ENCODE results near the gene CTCFL. TPM values are rescaled to one million over a fixed set of nuclear protein-coding genes. Genes with fewer than 3 reads are reported as not detected.

Gene CTCFL
- not detected for total RNA-seq

- Histone ChIP-seq H3K4me1 (no peaks in the 10 kb centered on the region), H3K27ac (no peak within 1 kb of the TSS), H3K36me3 (no peaks in the 10 kb centered on the region), H3K27me3 (no peaks in the 10 kb centered on the region), H3K4me3 (no peak within 1 kb of the TSS), H3K9me3 (no peaks in the 10 kb centered on the region)
- TF ChIP-seq POLR2A (IDR thresholded peaks at IDR 0.05): no peak
- no peak for TF ChIP-seq CTCF (IDR thresholded peaks at IDR 0.05)
- TF ChIP-seq EP300 (IDR thresholded peaks at IDR 0.05): no peak
- 84 to 86% methylated on average over 25 to 28 of the region's 43 CpGs for WGBS, 2 donors
- DNase-seq (ENCODE audit: low spot score in 2 of 2): no peak
Observed at GRCh38 chr20:57524511-57525176, at the start of gene CTCFL. Gene CTCFL, minus strand, starts transcription at chr20:57525140. Its CDS starts 935 bp downstream, at chr20:57524205.

GRCh38 chr20:57573894-57574293, 49.0 kb upstream of the CTCFL start:
- no peak for DNase-seq (ENCODE audit: low spot score in 2 of 2)
- H3K9me3 ChIP-seq: no peaks in the 10 kb centered on the region
- H3K27ac ChIP-seq: no peak overlapping the region
- H3K4me1 ChIP-seq: peaks cover 0 to 15% (median 1%) of the 10 kb centered on the region in 4 donors
- H3K27me3 ChIP-seq: peaks cover 0 to 25% of the 10 kb centered on the region in 2 donors
- no peak overlapping the region for H3K4me3 ChIP-seq
- no peak for TF ChIP-seq EP300 (IDR thresholded peaks at IDR 0.05)
- no peak for TF ChIP-seq CTCF (IDR thresholded peaks at IDR 0.05)
- TF ChIP-seq POLR2A (IDR thresholded peaks at IDR 0.05): no peak
- WGBS, 2 donors: 56 to 68% methylated on average over 5 of the region's 5 CpGs
- no peaks in the 10 kb centered on the region for H3K36me3 ChIP-seq

GRCh38 chr20:57573242-57573641, 48.3 kb upstream of the CTCFL start:
- 64 to 72% methylated on average over 12 of the region's 12 CpGs for WGBS, 2 donors
- peaks cover 0 to 23% of the 10 kb centered on the region in 2 donors for H3K27me3 ChIP-seq
- no peaks in the 10 kb centered on the region for H3K36me3 ChIP-seq
- H3K27ac ChIP-seq: no peak overlapping the region
- peaks cover 0 to 15% (median 1%) of the 10 kb centered on the region in 4 donors for H3K4me1 ChIP-seq
- H3K9me3 ChIP-seq: no peaks in the 10 kb centered on the region
- DNase-seq (ENCODE audit: low spot score in 2 of 2): no peak
- H3K4me3 ChIP-seq: no peak overlapping the region
- TF ChIP-seq EP300 (IDR thresholded peaks at IDR 0.05) (no peak), CTCF (IDR thresholded peaks at IDR 0.05) (no peak), POLR2A (IDR thresholded peaks at IDR 0.05) (no peak)

- Histone ChIP-seq H3K4me1 (peaks cover 0 to 15% (median 1%) of the 10 kb centered on the region in 4 donors), H3K9me3 (no peaks in the 10 kb centered on the region), H3K4me3 (no peak overlapping the region), H3K27me3 (peaks cover 0 to 25% of the 10 kb centered on the region in 2 donors), H3K36me3 (no peaks in the 10 kb centered on the region), H3K27ac (no peak overlapping the region)
- no peak for TF ChIP-seq CTCF (IDR thresholded peaks at IDR 0.05)
- TF ChIP-seq POLR2A (IDR thresholded peaks at IDR 0.05): no peak
- TF ChIP-seq EP300 (IDR thresholded peaks at IDR 0.05): no peak
- DNase-seq (ENCODE audit: low spot score in 2 of 2): no peak
- WGBS, 2 donors: 91 to 92% methylated on average over 3 of the region's 3 CpGs
Observed at GRCh38 chr20:57571782-57572416, 47.0 kb upstream of the CTCFL start.

GRCh38 chr20:57570920-57571319, 46.0 kb upstream of the CTCFL start:
- Histone ChIP-seq H3K27ac (peak overlapping the region in 1 of 4 donors; percentile 15), H3K4me3 (no peak overlapping the region), H3K4me1 (peaks cover 0 to 15% (median 1%) of the 10 kb centered on the region in 4 donors), H3K36me3 (no peaks in the 10 kb centered on the region), H3K27me3 (peaks cover 0 to 22% of the 10 kb centered on the region in 2 donors), H3K9me3 (no peaks in the 10 kb centered on the region)
- no peak for DNase-seq (ENCODE audit: low spot score in 2 of 2)
- no peak for TF ChIP-seq CTCF (IDR thresholded peaks at IDR 0.05)
- no peak for TF ChIP-seq POLR2A (IDR thresholded peaks at IDR 0.05)
- TF ChIP-seq EP300 (IDR thresholded peaks at IDR 0.05): no peak
- WGBS, 2 donors: 42 to 45% methylated on average over 8 of the region's 8 CpGs
